A549 (cell line): ENCODE data around the gene XYLT1. TPM values are rescaled to one million over a fixed set of nuclear protein-coding genes. Genes with fewer than 3 reads are reported as not detected.

Experiments
- ATAC-seq, 2 experiments: fragments of 200-7000 bp in 1 of 2; fragments of >200 bp in 1 of 2; cut with Nextera tagmentation in 1 of 2; cut with Tn5 transposase in 1 of 2; 3 replicates each; pipeline versions ENCODE4 v1.8.0 to v1.9.1; 2018 to 2020; ENCODE audit warnings: mild to moderate bottlenecking in 1 of 2, moderate library complexity in 1 of 2
- CTCF ChIA-PET: fragments of 300-600 bp; sonication (Branson Sonifier 250); formaldehyde crosslinking; extraction: SDS; loops from one replicate; lab custom pipeline; 2021; ENCODE audit warnings: antibody characterized with exemption, inconsistent platforms; lab: Yijun Ruan, JAX
- POLR2A ChIA-PET: fragments of 350-600 bp; formaldehyde crosslinking; extraction: SDS; loops from one replicate; lab custom pipeline; 2021; ENCODE audit warnings: antibody characterized with exemption, inconsistent platforms; lab: Yijun Ruan, JAX
- DNase-seq, 2 experiments: peaks; one replicate each; pipeline versions ENCODE4 v3.0.0 to v3.0.0-alpha.2; 2011 to 2016; ENCODE audit warnings: low read depth in 1 of 2, low spot score in 1 of 2
- FAIRE-seq: peaks from 2 replicates; lab custom pipeline; 2011; peaks lifted over from hg19 to GRCh38; lab: Jason Lieb, UNC
- H3K27ac ChIP-seq, 2 experiments: fragments of >200 bp; sonication (Bioruptor Twin); formaldehyde crosslinking; 3 replicates each; pipeline ENCODE4 v1.5.1; 2016 to 2017
- H3K4me1 ChIP-seq: fragments of >200 bp; sonication (Bioruptor Twin); formaldehyde crosslinking; 3 replicates; pipeline ENCODE4 v1.6.1; 2016
- H3K4me2 ChIP-seq: fragments of >200 bp; sonication (Bioruptor Twin); formaldehyde crosslinking; 3 replicates; pipeline ENCODE4 v1.6.1; 2016
- H3K4me3 ChIP-seq: fragments of >200 bp; sonication (Bioruptor Twin); formaldehyde crosslinking; 3 replicates; pipeline ENCODE4 v1.5.1; 2016
- H3K9me3 ChIP-seq: fragments of >200 bp; sonication (Bioruptor Twin); formaldehyde crosslinking; 3 replicates; pipeline ENCODE4 v1.6.1; 2016
- ATOH8 ChIP-seq: fragments of 250-450 bp; sonication (Bioruptor Pico); IDR thresholded peaks from 2 replicates; pipeline ENCODE4 v1.5.0; 2020; ENCODE audit warnings: low read depth, mild to moderate bottlenecking, moderate library complexity
- CHD4 ChIP-seq: fragments of 200-600 bp; sonication (generic); IDR thresholded peaks from 2 replicates; pipeline ENCODE4 v1.6.1; 2016; ENCODE audit warnings: antibody characterized with exemption, mild to moderate bottlenecking, borderline replicate concordance
- EHF ChIP-seq: fragments of 250-450 bp; sonication (Bioruptor Pico); IDR thresholded peaks from 2 replicates; pipeline ENCODE4 v1.5.0; 2020; ENCODE audit warnings: mild to moderate bottlenecking
- EHMT2 ChIP-seq: fragments of 200-600 bp; sonication (generic); IDR thresholded peaks from 2 replicates; pipeline ENCODE4 v1.6.1; 2016; ENCODE audit warnings: antibody characterized with exemption, low read depth, mild to moderate bottlenecking, moderate library complexity
- ESRRA ChIP-seq: fragments of 150-350 bp; IDR thresholded peaks from 2 replicates; pipeline ENCODE4 v1.6.1; 2014; ENCODE audit warnings: mild to moderate bottlenecking, low read length, borderline replicate concordance
- FOSB ChIP-seq: fragments of 250-450 bp; sonication (Bioruptor Pico); IDR thresholded peaks from 2 replicates; pipeline ENCODE4 v1.5.0; 2020; ENCODE audit warnings: mild to moderate bottlenecking, moderate library complexity
- HMGXB4 ChIP-seq: fragments of 250-450 bp; sonication (Bioruptor Pico); IDR thresholded peaks from 2 replicates; pipeline ENCODE4 v1.5.0; 2021; ENCODE audit warnings: mild to moderate bottlenecking, moderate library complexity, borderline replicate concordance
- JUN ChIP-seq, 2 experiments: fragments of >200 bp; sonication (Bioruptor Twin); formaldehyde crosslinking; IDR thresholded peaks; 2 replicates in 1 of 2; 3 replicates in 1 of 2; pipeline ENCODE4 v1.6.1; 2016 to 2017
- JUNB ChIP-seq: fragments of >200 bp; sonication (Bioruptor Twin); formaldehyde crosslinking; IDR thresholded peaks from 2 replicates; pipeline ENCODE4 v1.6.1; 2016
- KDM1A ChIP-seq: fragments of 200-600 bp; sonication (generic); IDR thresholded peaks from 2 replicates; pipeline ENCODE4 v1.6.1; 2016; ENCODE audit warnings: low read depth, mild to moderate bottlenecking
- MYC ChIP-seq: IDR thresholded peaks from 2 replicates; pipeline ENCODE4 v1.6.1; 2012; ENCODE audit warnings: mild to moderate bottlenecking, inconsistent platforms, low read length, improper control_type of control experiment, borderline replicate concordance
- NFE2L2 ChIP-seq: fragments of 150-350 bp; conservative IDR thresholded peaks from 2 replicates; pipeline ENCODE4 v1.6.1; 2014; ENCODE audit warnings: low read length
- PBX3 ChIP-seq: IDR thresholded peaks from 2 replicates; pipeline ENCODE4 v1.6.1; 2012
- POLR2AphosphoS2 ChIP-seq: conservative IDR thresholded peaks from 2 replicates; pipeline ENCODE4 v1.6.1; 2012; ENCODE audit warnings: low read length, improper control_type of control experiment, inconsistent platforms
- RAD21 ChIP-seq, 2 experiments: fragments of >200 bp in 1 of 2; sonication (Bioruptor Twin) in 1 of 2; formaldehyde crosslinking in 1 of 2; IDR thresholded peaks in 1 of 2; conservative IDR thresholded peaks in 1 of 2; 2 replicates in 1 of 2; 3 replicates in 1 of 2; pipeline ENCODE4 v1.6.1; 2012 to 2018; ENCODE audit warnings: inconsistent platforms in 1 of 2
- RARB ChIP-seq: fragments of 250-450 bp; sonication (Bioruptor Pico); IDR thresholded peaks from 2 replicates; pipeline ENCODE4 v1.8.0; 2021; ENCODE audit warnings: mild to moderate bottlenecking, moderate library complexity
- RCOR1 ChIP-seq: fragments of 150-350 bp; IDR thresholded peaks from 2 replicates; pipeline ENCODE4 v1.6.1; 2014; ENCODE audit warnings: antibody characterized with exemption, low read length, low read depth
- RNF2 ChIP-seq: fragments of 200-600 bp; sonication (generic); IDR thresholded peaks from 2 replicates; pipeline ENCODE4 v1.6.1; 2016; ENCODE audit warnings: low read depth, mild to moderate bottlenecking, antibody characterized with exemption, moderate library complexity, borderline replicate concordance
- TP53 ChIP-seq: fragments of 250-450 bp; sonication (Bioruptor Pico); IDR thresholded peaks from 2 replicates; pipeline ENCODE4 v1.5.0; 2021; ENCODE audit warnings: mild to moderate bottlenecking, moderate library complexity
- USF2 ChIP-seq: fragments of 450-650 bp; IDR thresholded peaks from 2 replicates; pipeline ENCODE4 v1.6.1; 2014; ENCODE audit warnings: antibody characterized with exemption
- ZC3H11A ChIP-seq: fragments of 450-650 bp; IDR thresholded peaks from 2 replicates; pipeline ENCODE4 v1.6.1; 2014; ENCODE audit warnings: antibody characterized with exemption, mild to moderate bottlenecking
- ZFP36 ChIP-seq: fragments of 450-650 bp; IDR thresholded peaks from 2 replicates; pipeline ENCODE4 v1.6.1; 2014; ENCODE audit warnings: borderline replicate concordance; ENCODE audit not compliant: partially characterized antibody
- ZNF302 ChIP-seq: fragments of 250-450 bp; sonication (Bioruptor Pico); IDR thresholded peaks from 2 replicates; pipeline ENCODE4 v1.9.0; 2021; ENCODE audit warnings: inconsistent platforms, mild to moderate bottlenecking, moderate library complexity
- ZSCAN20 ChIP-seq: fragments of 250-450 bp; sonication (Bioruptor Pico); IDR thresholded peaks from 2 replicates; pipeline ENCODE4 v1.8.0; 2022; ENCODE audit warnings: mild to moderate bottlenecking, moderate library complexity
- WGBS: methylation state at CpG from one replicate; pipeline ENCODE4 v1.1.6; 2017; ENCODE audit errors: missing lambda C conversion rate; 5-methylcytosine and 5-hydroxymethylcytosine counted together
- polyA plus RNA-seq, 4 experiments: library from polyadenylated mRNA; depleted of rRNA in 3 of 4; stranded (reverse); fragments of >200 nt; fragmentation: RNase III in 1 of 4; extraction: RNeasy Plus Mini Kit Qiagen cat#74134 plus additional on column Dnase treatment in 1 of 4; gene quantifications; 2 replicates in 3 of 4; 3 replicates in 1 of 4; pipeline ENCODE4 v1.2.3, GENCODE V29; 2011 to 2017

The XYLT1 gene
- polyA plus RNA-seq, 2 of the 4 experiments (the other 2 are of a cell fraction) = 0.78 to 0.88 TPM

- ATAC-seq (no peak), FAIRE-seq (no peak), DNase-seq (no peak)
- Histone ChIP-seq H3K4me3 (no peak overlapping the region), H3K4me1 (no peaks in the 10 kb centered on the region), H3K4me2 (no peak overlapping the region), H3K9me3 (no peaks in the 10 kb centered on the region), H3K27ac (no peak overlapping the region)
- no peak for TF ChIP-seq EHMT2
- no peak for TF ChIP-seq ZC3H11A
- TF ChIP-seq KDM1A = no peak
- TF ChIP-seq RCOR1 = no peak
- TF ChIP-seq ATOH8 (CRISPR knock-in tag) = no peak
- no peak for TF ChIP-seq ZNF302 (CRISPR knock-in tag)
- no peak for TF ChIP-seq USF2
- WGBS = 64% methylated on average over 1 of the region's 1 CpG
- ChIA-PET CTCF (no interaction called here), POLR2A (no interaction called here)
Measured at GRCh38 chr16:17444658-17445057, 26.1 kb downstream of the XYLT1 start.

- TF ChIP-seq ZSCAN20 (CRISPR knock-in tag) = no peak
- no peak for TF ChIP-seq HMGXB4
- TF ChIP-seq ZFP36 = no peak
- TF ChIP-seq RNF2 = no peak
- no peak for TF ChIP-seq CHD4
- TF ChIP-seq MYC = no peak
- TF ChIP-seq USF2 = no peak
- no peak for TF ChIP-seq JUN (IDR thresholded peaks at IDR 0.05)
- TF ChIP-seq RAD21 (conservative IDR thresholded peaks at IDR 0.05 in 1 of 2, IDR thresholded peaks at IDR 0.05 in 1 of 2) = no peak
- no peak for TF ChIP-seq RCOR1
- TF ChIP-seq ESRRA = no peak
- no peak for TF ChIP-seq TP53 (CRISPR knock-in tag)
- TF ChIP-seq RARB = no peak
- no peak for TF ChIP-seq NFE2L2
- TF ChIP-seq JUNB = no peak
- TF ChIP-seq EHF (CRISPR knock-in tag) = no peak
- TF ChIP-seq FOSB (CRISPR knock-in tag) = no peak
- TF ChIP-seq KDM1A = no peak
- no peak for TF ChIP-seq POLR2AphosphoS2
- no peak for TF ChIP-seq PBX3
- H3K27ac ChIP-seq = no peak overlapping the region
- ChIA-PET CTCF (no interaction called here), POLR2A (no interaction called here)
- DNase-seq = no peak
- no peak overlapping the region for H3K4me2 ChIP-seq
- no peak overlapping the region for H3K4me3 ChIP-seq
- no peak for FAIRE-seq
- H3K9me3 ChIP-seq = 0 out of 3 replicates have a peak, but pooled peaks cover 4% of the 10 kb centered on the region
- no peak for ATAC-seq
- 14% methylated on average over 4 of the region's 4 CpGs for WGBS
- H3K4me1 ChIP-seq = no peaks in the 10 kb centered on the region
Measured at GRCh38 chr16:17440131-17440530, 30.6 kb downstream of the XYLT1 start.
